NT2/D1 (cell line): ENCODE measurements around the gene KCNN1.

Experiments
- SUZ12 ChIP-seq: IDR thresholded peaks from 2 replicates; pipeline ENCODE4 v1.6.1; 2011; ENCODE audit not compliant: insufficient read length, insufficient read depth; ENCODE audit errors: extremely low read depth
- YY1 ChIP-seq: IDR thresholded peaks from 2 replicates; pipeline ENCODE4 v1.6.1; 2011; ENCODE audit not compliant: insufficient read length, insufficient read depth
- ZNF274 ChIP-seq: IDR thresholded peaks from 2 replicates; pipeline ENCODE4 v1.6.1; 2011; ENCODE audit warnings: mild to moderate bottlenecking, low read depth, low read length

DNA sequence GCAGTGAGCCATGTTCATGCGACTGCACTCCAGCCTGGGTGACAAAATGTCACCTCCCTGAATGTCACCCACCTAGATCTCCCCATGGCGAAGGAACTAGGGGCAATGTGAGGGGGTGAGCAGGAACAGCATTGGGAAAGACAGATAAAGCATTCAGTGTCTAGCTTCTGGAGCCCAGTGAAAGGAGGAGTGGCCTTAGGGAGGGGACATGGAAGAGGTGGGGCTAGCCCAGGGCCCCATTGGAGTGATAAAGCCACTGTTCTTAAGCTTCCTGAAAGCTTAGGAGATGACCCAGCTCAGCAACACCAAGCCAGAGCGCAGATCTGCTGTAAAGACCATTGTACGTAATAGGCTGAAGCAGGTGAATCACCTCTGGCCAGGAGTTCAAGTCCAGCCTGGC, 13.0 kb upstream of the KCNN1 start:
- no peak for TF ChIP-seq YY1
- no peak for TF ChIP-seq ZNF274
- no peak for TF ChIP-seq SUZ12
